NT2/D1 (cell line): Measurements from ENCODE around the gene NFE2L1.

Experiments used
- SUZ12 ChIP-seq: IDR thresholded peaks from 2 replicates; pipeline ENCODE4 v1.6.1; 2011; ENCODE audit not compliant: insufficient read length, insufficient read depth; ENCODE audit errors: extremely low read depth
- YY1 ChIP-seq: IDR thresholded peaks from 2 replicates; pipeline ENCODE4 v1.6.1; 2011; ENCODE audit not compliant: insufficient read length, insufficient read depth
- ZNF274 ChIP-seq: IDR thresholded peaks from 2 replicates; pipeline ENCODE4 v1.6.1; 2011; ENCODE audit warnings: mild to moderate bottlenecking, low read depth, low read length

GRCh38 chr17:48016112-48016511 lies 32.0 kb upstream of the NFE2L1 start:
- TF ChIP-seq YY1 = no peak
- no peak for TF ChIP-seq SUZ12
- TF ChIP-seq ZNF274 = no peak
